HEK293 (cell line): Measurements from ENCODE around the gene UBA7.

ENCODE experiments used
- KLF10 ChIP-seq: fragments of 450-650 bp; IDR thresholded peaks from 2 replicates; pipeline ENCODE4 v1.5.1; 2018; ENCODE audit warnings: missing biosample characterization, mild to moderate bottlenecking, missing genetic modification characterization
- TF ChIP-seq, protein P1 (sequence below): fragments of 450-650 bp; formaldehyde crosslinking; IDR thresholded peaks from 2 replicates; pipeline ENCODE4 v1.5.1; 2016; ENCODE audit warnings: missing biosample characterization, missing genetic modification characterization

- no peak for TF ChIP-seq KLF10
- TF ChIP-seq, protein P1, sequence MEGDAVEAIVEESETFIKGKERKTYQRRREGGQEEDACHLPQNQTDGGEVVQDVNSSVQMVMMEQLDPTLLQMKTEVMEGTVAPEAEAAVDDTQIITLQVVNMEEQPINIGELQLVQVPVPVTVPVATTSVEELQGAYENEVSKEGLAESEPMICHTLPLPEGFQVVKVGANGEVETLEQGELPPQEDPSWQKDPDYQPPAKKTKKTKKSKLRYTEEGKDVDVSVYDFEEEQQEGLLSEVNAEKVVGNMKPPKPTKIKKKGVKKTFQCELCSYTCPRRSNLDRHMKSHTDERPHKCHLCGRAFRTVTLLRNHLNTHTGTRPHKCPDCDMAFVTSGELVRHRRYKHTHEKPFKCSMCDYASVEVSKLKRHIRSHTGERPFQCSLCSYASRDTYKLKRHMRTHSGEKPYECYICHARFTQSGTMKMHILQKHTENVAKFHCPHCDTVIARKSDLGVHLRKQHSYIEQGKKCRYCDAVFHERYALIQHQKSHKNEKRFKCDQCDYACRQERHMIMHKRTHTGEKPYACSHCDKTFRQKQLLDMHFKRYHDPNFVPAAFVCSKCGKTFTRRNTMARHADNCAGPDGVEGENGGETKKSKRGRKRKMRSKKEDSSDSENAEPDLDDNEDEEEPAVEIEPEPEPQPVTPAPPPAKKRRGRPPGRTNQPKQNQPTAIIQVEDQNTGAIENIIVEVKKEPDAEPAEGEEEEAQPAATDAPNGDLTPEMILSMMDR: no peak
Observed at GRCh38 chr3:49791571-49791970, 22.2 kb downstream of the UBA7 start.
